ENCODE data around the gene KLC3.
"Not testable (repeated sequence)": the region's sequence is repeated elsewhere in the genome, so short reads cannot be mapped to it uniquely, and the experiment has no call there.

KLC3 gene

DNA sequence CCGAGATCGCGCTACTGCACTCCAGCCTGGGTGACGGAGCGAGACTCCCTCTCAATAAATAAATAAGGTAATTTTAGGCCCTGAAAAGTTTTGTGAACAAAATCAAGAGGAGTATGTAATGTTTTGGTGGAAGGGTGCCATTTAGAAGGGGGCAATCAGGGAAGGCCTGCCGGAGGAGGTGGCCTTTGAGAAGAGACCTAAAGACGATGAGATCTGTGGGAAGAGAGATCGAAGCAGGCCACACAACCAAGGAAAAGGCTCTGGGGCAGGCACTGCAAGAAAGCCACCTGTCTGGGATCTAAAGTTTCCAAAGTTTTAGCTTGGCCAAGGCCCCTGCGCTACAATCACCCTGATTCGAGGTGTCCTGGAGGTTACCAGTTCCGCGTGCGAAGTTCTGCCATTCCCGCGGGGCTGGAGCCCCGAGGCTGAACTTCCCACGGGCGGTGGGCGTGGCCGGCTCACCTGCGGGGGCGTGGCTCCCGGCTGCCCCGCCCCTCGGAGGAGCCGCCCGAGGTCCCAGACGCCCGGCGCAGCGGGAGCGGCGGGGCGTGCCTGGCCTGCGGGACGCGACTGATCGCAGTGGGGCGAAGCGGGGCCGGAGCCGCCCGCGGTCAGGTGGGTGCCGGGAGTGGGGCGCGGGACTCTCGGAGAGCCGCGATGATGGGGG is at the start of gene KLC3:
Gene KLC3, plus strand, starts transcription at position 519 of the 667 bp plus-strand sequence. CDS start 4,792 bp downstream, outside the sequence.
- no peak for DNase-seq

DNA sequence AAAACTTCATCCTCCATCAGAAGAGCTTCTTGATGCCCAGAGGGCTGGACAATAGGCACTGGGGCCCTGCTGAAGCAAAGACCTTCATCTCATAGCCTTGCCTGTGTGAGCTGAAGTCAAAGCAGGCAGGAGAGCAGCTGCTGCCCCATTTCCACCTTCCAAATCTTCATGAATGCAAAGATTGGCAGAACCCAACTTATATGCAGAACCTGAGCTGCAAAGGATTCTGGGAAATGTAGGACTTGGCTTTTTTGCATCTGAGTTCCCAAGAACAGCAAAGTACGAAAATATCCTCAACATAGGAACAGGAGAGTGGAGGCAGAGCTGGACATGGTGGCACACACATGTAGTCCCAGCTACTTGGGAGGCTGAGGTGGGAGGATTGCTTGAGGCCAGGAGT is 48.7 kb upstream of the KLC3 start:
- no peak for DNase-seq

DNA sequence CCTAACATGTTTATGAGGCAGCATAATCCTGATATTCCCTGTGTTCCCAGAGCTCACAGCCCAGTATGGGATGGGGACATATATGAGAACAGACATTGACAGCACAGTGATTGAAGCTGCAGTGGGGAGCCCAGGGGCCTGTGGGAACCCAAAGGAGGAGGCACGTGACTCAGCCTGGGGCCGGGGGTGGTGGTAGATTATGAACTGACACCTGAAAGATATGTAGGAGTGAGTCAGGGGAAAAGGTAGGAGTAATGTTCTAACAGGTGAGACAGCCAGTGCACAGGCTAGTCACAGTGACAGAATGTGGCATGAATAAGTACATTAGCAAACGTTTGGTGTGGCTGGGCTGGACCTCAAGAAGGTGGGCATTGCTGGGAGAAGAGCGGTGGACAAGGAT is 46.9 kb upstream of the KLC3 start:
- DNase-seq: no peak

DNA sequence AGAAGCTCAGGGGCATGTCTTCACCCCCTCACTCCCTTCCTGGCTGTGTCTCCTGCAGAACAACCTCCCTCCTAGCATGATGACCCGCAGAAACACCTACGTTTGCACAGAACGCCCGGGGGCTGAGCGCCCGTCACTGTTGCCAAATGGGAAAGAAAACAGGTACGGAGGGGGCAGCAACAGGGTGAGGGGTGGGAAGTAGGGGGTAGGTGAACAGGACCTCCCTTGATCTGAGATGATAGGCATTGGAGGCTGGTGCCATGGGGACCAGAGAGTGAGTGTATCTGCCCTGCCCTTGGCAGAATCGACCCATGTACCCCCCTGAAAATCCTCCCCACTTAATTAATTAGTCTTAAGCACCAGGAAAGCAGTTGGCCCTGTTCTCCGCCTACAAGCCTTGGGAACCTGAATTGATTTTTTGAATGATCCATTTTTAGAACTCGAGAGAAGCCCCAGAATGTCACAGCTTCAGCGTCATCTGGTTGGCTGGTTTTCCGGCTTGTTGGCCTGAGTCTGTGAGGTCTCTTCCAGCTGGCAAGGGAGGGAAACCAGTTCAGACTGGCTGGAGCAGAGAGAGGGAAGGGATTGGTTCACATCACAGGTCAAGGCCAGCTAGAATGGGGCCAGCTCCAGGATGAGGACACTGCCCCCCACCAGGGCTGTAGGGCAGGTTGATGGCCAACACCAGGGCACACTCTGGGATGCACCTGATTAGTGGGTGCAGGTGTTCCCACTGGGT is 46.1 kb upstream of the KLC3 start:
- DNase-seq: no peak

DNA sequence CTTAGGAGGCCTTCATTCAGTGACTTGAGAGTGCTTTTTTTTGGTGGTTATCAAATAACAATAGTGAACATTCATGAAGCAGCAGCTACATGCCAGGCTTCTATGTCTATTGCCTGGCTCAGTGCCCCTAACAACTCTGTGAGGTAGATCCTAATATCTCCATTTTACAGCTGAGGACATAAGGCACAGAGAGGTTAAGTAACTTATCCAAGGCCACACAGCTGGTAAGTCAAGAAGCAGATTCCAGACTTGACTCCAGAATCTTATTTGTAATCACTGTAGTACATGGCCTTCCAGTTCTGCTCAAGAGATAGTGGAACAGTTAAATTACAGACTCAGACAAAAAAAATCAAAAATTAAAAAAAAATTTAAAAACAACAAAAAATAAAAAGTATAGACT is 44.7 kb upstream of the KLC3 start:
- DNase-seq: no peak

DNA sequence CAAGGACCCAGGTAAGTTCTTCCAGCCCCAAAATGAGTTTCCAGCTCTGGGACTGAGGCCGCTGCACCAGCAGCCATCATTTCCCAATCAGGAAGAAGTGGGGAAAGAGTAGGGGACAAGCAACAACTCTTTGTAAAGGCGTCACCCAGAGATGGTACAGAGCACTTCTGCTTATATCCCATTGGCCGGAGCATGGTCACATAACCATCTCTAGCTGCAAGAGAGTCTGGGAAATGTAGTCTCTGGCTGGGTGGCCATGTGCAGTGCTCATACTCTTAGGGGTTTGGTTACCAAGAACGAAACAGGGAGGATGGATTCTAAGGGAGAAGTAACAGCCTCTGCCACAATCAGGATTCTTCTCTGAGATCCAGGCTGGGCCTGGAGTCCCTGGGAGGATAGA is 44.2 kb upstream of the KLC3 start:
- no peak for DNase-seq

DNA sequence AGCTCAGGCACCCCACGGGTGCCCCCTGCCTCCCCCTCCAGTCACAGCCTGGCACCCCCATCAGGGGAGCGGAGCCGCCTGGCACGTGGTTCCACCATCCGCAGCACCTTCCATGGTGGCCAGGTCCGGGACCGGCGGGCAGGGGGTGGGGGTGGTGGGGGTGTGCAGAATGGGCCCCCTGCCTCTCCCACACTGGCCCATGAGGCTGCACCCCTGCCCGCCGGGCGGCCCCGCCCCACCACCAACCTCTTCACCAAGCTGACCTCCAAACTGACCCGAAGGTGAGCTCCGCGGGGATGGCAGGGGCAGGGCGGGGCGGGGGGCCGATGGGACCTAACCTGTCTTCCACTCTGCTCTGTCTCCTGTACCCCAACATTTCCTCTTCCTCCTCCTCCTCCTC is 42.9 kb upstream of the KLC3 start:
- DNase-seq: no peak

DNA sequence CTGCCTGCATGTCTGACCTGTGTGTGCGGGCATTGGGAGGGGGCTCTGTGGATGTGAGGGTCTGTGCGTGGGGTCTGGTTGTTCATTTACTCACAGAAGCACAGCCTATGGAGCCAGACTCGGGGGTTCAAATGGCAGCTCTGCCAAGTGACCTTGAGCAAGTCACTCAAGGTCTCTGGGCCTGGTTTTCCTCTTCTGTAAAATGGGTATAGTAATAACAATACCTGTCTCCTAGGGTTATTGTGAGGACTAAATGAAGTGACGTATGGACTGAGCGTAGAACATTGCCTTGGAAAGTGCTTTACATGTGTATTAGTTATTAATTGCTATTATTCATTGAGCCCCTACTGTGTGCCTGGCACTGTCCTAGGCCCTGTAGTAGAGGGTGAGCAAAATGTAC is 42.3 kb upstream of the KLC3 start:
- DNase-seq: no peak

DNA sequence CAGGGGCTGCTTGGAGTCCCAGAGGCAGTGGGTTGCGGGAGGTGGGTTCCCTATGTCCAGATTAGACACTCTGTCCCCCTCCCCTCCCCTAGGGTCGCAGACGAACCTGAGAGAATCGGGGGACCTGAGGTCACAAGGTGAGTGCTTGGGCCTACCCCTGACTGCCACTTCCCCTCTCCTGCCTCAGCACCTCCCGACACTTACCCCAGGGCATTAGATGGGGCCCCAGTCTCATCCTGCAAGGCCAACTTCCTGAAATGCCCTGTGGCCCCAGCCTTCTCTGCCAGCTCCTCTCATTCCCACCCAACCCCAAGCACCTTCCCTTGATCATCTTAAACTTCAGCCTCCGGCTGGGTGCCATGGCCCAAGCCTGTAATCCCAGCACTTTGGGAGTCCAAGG is 40.8 kb upstream of the KLC3 start:
- DNase-seq: no peak

DNA sequence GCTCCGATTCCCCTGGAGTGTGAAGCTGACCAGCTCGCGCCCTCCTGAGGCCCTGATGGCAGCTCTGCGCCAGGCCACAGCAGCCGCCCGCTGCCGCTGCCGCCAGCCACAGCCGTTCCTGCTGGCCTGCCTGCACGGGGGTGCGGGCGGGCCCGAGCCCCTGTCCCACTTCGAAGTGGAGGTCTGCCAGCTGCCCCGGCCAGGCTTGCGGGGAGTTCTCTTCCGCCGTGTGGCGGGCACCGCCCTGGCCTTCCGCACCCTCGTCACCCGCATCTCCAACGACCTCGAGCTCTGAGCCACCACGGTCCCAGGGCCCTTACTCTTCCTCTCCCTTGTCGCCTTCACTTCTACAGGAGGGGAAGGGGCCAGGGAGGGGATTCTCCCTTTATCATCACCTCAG is 38.1 kb upstream of the KLC3 start:
- no peak for DNase-seq

DNA sequence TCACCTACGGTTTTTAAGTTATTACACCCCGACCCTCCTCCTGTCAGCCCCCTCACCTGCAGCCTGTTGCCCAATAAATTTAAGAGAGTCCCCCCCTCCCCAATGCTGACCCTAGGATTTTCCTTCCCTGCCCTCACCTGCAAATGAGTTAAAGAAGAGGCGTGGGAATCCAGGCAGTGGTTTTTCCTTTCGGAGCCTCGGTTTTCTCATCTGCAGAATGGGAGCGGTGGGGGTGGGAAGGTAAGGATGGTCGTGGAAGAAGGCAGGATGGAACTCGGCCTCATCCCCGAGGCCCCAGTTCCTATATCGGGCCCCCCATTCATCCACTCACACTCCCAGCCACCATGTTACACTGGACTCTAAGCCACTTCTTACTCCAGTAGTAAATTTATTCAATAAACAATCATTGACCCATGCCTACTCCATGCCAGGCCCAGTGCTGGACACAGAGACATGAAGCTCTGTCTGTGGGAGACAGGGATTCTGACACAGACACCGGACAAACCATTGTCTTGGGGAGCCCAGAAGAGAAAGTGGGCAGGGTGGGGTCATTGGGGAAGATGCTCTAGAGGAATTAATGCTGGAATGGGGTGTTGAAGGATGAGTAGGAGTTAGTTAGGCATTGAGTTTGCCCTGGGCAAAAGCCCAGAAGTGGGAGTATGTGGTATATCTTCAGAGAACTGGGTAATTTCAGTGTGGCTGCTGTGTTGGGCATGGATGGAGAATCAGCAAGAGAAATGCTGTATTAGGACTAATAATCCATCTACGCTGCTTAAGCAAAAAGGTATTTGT is 37.1 kb upstream of the KLC3 start:
- no peak for DNase-seq

DNA sequence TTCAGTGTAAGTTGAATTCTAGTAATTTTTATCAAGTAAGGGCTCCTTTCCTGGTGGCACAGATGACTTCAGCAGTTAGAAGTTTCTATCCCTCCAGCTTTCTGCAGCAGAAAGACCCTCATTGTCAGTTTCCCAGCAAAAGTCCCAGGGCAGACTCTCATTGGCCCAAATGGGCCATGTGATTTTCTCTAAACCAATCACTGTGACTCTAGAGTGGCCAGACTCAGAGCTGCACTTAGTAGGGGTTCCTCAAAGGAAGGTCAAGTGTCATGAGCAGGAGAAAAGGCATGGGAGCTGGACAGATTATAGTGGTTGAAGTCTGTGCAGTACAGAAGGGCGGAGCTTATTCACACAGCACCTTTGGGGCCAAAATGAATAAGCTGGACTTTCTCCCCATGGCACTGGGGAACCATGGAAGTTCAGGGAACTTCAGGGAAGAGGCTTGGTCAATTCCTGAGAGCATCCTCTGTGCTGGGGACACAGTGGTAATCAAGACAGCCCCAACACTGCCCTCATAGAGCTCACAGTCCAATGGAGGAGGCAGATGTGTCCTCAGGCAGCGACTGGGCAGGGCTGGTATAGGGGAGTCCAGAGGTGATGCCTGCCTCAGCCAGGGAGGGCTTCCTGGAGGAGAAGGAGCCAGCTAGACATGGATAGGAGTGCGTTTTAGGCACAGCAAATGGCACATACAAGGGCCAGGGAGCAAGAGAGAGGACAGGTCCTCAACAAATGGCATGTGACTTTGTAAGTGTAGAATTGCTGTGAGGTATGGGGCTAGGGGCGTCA is 36.2 kb upstream of the KLC3 start:
- no peak for DNase-seq

DNA sequence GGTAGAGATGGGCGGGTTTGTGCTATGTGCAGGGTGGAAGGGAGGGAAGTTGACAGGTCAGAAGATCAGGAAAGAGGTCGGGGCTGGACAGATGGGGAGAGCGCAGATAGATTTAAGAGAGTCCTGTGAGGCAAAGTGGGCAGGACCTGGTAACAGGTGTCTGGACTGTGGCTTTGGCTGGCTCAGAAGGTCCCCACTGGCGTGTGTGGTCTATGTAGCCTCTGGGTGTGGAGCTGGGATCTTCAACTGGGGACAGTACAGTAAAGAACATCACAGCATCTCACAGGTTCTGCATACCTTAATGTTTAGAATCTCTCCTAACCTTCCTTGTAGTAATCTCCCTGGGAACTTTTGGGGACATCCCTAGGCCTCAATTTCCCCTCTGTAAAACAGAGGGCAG is 35.5 kb upstream of the KLC3 start:
- no peak for DNase-seq

DNA sequence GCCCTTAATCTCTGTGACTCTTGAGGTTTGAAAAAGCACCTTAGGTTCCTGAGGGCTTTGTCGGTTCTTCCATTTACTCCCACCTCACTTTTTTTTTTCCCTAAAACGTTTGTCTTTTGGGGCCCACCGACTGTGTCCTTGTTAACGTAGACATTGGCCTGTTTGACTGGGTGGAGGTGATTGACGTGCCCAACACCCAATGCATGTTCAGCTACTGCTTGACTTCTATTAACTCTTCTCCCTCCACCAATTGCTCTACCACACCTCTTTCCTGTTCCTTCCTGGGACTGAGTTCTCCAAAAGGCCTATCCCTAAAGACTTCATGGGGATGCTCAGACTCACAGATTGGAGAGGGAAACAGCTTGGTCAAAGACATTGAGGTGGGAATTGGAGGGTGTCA is 35.1 kb upstream of the KLC3 start:
- no peak for DNase-seq

DNA sequence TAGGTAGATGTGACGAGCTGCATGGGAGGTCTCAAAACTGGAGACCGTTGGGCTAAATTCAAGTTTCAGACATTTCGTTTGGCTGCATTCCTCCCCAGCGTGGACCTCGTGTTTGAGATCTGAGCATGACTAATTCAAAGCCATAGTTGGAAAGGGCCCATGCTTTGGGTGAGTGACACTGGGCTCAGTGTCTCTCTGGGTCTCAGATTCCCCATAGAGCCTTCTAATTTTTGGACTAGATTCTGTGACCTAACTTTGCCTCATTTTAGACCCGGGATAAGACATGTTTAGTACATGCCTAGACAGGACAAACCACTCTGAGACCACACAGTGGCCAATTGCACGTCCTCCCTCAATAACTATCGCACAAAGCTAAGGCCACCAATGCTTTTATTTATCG is 34.5 kb upstream of the KLC3 start:
- no peak for DNase-seq

DNA sequence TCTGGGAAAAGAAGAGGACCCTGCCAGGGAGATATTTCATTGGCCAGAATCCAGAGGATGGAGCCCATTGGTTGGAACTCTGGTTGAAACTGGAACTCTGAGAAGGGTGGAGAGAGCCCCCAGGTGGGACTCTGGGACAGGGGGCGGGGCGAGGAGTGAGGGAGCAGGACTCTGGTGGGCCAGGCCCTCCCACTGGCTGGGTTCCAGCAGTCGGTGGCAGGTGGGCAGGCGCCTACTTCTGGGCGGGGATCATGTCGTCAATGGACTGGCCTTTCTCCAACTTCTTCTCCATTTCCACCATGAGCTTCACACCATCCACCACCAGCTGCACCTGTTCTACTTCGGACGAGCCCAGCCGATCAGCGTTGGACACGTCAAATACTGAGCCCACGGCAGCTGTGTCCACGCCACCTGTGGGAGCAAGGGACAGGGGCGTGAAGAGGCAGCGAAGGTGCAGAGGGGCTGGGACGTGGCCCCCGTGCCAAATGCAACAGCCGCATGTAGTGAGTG is 34.0 kb upstream of the KLC3 start:
- no peak for DNase-seq

DNA sequence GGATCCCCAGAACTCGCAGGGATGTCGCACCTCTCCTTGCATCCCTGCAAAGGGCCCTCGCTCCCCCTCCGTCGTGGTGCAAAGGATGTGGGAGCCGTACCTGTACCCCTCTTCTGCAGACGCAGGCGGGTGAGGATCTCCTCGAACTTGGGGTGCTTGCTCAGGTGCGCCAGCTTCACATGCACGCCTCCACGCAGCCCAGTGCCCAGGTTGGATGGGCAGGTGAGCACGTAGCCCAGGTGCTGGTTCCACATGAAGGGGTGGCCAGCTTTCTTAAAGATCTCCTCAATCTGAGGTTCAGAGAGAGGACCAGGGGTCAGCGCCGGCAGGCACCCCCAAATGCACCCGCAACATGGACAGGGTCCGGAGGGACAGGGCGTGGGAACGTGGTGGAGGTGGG is 33.2 kb upstream of the KLC3 start:
- no peak for DNase-seq

DNA sequence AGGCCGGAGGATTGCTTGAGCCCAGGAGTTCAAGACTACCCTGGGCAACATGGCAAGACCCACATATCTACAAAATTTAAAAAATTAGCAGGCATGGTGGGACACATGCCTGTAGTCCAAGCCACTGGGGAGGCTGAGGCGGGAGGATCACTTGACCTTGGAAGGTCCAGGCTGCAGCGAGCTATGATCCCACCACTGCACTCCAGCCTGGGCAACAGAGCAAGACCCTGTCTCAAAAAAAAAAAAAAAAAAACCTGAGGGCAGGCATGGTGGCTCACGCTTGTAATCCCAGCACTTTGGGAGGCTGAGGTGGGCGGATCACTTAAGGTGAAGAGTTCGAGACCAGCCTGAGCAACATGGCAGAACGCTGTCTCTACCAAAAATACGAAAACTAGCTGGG is 31.2 kb upstream of the KLC3 start:
- not testable (repeated sequence) for DNase-seq

DNA sequence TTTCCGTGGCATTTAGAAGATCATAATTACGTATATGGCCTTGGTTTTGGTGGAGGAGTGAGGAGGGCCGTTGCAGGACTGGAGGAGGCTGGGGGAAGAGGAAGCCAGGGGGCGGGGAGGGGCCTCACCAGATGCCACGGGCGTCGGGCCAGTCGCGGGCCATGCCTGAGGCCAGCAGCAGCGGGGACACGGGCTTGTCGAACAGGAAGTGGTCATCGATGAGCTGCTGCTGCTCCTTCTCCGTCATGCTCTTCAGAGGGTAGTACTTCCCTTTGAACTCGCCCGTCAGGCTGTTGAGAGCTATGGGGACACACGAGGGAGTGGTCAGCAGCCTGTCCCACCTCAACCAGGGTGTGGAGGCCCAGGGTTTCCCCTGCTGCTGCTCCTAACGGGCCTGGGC is 28.9 kb upstream of the KLC3 start:
- DNase-seq: no peak

DNA sequence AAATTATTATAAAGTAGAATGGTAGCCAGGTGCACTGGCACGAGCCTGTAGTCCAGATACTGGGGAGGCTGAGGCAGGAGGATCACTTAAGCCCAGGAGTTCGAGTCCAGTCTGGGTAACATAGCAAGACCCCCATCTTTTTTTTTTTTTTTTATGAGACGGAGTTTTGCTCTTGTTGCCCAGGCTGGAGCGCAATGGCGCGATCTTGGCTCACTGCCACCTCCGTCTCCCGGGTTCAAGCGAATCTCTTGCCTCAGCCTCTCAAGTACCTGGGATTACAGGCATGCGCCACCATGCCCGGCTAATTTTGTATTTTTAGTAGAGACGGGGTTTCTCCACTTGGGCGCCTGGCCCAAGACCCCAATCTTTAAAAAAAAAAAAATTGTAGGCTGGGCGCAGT is 28.3 kb upstream of the KLC3 start:
- not testable (repeated sequence) for DNase-seq

DNA sequence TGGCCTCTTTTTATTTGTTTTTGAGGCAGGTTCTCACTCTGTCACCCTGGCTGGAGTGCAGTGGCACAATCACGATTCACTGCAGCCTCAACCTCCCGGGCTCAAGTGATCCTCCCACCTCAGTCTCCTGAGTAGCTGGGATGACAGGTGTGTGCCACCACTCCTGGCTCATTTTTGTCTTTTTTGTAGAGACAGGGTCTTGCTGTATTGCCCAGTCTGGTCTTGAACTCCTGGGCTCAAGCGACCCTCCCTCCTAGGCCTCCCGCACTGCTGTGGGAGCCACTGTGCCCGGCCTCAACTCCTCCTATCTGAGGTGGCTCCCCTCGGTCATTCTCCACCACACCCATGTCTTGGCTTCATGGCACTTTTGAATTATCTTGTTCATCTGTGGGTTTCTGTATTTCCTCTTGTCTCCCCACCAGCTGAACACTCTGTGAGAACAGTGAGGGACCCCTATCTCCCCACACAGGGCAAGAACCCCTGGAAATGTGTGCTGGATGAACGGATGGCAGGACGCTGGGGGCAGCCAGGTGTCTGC is 25.8 kb upstream of the KLC3 start:
- no peak for DNase-seq

DNA sequence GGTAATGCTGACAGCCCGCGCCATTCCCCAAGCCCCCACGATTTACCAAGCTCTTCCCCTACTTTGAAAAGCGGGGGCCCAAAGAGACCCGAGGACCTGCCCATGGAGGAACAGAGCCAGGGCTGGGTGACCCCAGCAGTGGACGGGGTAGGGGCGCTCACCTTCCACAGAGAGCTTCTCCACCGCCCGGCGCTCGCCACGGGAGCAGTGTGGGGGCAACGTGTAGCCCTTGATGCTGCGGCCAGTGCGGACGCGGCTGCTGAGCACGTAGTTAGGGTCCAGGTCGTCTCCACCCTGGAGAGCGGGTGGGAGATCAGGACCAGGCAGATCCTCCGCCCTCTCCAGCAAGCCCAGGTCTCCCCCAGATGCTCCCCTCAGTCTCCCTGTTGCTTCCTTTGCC is 25.2 kb upstream of the KLC3 start:
- no peak for DNase-seq
